Suppressor macrophage treated with lipopolysaccharide for 1 hour (primary cell): ENCODE results near the gene EME2.
A peak's percentile ranks its signal among the peaks of the same experiment; 100 is the strongest.
"Not testable (repeated sequence)": the region's sequence is repeated elsewhere in the genome, so short reads cannot be mapped to it uniquely, and the experiment has no call there.

ENCODE experiments used
- DNase-seq, 3 donors: peaks; one replicate each; pipeline ENCODE4 v3.0.0-alpha.2; 2020 to 2022

Gene EME2

DNA sequence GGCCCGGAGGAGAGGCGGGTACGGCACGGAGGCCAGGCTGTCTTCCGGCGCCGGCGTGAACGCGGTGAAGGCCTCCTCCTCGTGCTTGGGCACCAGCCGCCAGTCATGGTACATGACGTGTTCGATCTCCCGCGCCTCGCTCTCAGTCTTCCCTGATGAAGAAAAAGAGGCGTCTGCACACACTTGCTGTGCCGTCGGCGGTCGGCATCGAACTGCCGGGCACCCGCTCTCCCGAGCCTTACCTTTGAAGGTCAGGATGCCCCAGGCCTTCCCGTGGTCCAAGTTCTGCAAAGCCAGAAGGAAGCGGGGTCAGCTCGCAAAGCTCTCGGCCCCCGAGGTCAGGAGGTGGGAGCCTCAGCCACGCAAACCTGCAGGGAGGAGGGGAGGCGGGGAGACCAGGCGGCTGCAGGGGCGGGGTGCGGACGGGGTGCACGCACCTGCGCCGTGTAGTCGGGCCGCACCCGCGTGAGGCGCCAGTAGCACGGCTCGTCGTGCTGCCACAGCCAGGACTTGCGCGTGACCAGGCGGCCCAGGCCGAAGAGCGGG lies at the start of gene EME2:
Gene EME2 (plus strand): TSS at position 449 of the 546 bp plus-strand sequence. CDS start 418 bp downstream, outside the sequence.
- DNase-seq, result peak in 2 of 3 donors; percentile 36 to 46

GRCh38 chr16:1723450-1724147 lies 49.0 kb upstream of the EME2 start:
- DNase-seq, result peak; percentile 64 to 65 (median 65)

DNA sequence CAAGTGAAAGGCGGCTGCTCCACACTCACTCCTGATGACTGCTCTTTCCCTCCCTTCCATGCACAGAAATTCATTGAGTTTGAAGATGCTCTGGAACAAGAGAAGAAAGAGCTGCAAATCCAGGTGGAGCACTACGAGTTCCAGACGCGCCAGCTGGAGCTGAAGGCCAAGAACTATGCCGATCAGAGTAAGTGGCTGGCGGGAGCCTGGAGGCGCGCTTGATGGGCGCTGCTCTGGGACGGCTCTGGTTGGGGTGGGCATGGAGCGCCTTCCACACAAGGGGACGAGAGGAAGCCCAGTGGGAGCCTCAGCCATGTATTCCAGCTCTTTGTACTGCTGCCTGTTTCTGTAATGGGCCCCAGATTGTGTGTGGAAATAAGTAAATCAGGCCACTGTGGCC lies 48.1 kb upstream of the EME2 start:
- DNase-seq, result no peak

GRCh38 chr16:1726661-1727502 lies 45.7 kb upstream of the EME2 start:
- DNase-seq, result no peak

- DNase-seq, result no peak
These were observed 44.7 kb upstream of the EME2 start for GRCh38 chr16:1727651-1728624.

GRCh38 chr16:1729026-1729425 lies 43.6 kb upstream of the EME2 start:
- no peak for DNase-seq

GRCh38 chr16:1729445-1729844 lies 43.2 kb upstream of the EME2 start:
- no peak for DNase-seq

DNA sequence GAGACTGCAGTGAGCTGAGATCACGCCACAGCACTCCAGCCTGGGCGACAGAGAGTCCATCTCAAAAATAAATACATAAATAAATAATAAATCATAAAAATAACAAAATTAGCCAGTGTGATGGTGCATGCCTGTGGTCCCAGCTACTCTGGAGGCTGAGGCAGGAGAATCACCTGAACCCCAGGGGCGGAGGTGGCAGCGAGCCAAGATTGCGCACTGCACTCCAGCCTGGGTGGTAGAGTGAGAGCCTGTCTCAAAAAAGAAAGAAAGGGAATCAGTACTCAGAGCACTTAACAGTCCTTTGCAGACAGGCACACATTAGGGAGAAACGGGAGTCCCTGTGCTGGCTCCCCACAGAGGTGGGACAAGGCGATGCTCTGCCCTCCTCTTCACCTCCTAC lies 41.5 kb upstream of the EME2 start:
- no peak for DNase-seq

GRCh38 chr16:1731603-1732002 lies 41.0 kb upstream of the EME2 start:
- no peak for DNase-seq

DNA sequence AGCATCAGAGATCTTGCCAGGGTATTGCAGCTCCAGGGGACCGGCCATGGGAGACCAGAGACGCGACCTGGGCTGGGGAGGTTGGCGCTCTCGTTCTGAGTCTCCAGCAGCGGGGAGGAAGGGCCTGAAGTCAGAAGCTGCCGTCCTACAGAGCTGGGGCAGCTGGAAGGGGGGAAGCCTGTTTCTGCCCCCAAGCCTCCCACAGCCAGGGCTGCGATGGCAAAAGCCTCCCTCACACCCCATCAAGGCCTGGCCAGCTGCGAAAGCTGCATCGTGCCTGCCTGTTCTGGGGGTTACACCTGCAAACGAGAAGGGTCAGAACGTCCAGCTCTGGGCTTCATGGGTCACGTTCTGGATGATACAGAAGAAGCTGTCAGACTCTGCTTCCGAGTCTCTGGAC lies 40.5 kb upstream of the EME2 start:
- DNase-seq, result no peak

DNA sequence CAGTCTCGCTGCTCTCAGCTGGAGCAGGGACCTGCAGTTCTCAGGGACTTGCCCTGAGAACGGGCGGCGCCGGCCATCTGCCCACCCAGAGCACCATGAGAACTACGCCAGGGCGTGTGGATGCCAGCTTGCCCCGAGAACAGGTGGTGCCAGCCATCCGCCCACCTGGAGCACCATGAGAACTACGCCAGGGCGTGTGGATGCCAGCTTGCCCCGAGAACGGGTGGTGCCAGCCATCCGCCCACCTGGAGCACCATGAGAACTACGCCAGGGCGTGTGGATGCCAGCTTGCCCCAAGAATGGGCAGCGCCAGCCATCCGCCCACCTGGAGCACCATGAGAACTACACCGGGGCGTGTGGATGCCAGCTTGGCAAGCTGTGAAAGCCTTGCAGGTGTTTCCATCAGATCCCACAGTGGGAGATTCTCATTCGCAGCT lies 40.0 kb upstream of the EME2 start:
- not testable (repeated sequence) for DNase-seq

GRCh38 chr16:1734123-1734522 lies 38.5 kb upstream of the EME2 start:
- DNase-seq, result no peak

GRCh38 chr16:1734816-1735215 lies 37.8 kb upstream of the EME2 start:
- no peak for DNase-seq

- DNase-seq, result no peak
These were observed 32.4 kb upstream of the EME2 start for GRCh38 chr16:1740234-1740633.

DNA sequence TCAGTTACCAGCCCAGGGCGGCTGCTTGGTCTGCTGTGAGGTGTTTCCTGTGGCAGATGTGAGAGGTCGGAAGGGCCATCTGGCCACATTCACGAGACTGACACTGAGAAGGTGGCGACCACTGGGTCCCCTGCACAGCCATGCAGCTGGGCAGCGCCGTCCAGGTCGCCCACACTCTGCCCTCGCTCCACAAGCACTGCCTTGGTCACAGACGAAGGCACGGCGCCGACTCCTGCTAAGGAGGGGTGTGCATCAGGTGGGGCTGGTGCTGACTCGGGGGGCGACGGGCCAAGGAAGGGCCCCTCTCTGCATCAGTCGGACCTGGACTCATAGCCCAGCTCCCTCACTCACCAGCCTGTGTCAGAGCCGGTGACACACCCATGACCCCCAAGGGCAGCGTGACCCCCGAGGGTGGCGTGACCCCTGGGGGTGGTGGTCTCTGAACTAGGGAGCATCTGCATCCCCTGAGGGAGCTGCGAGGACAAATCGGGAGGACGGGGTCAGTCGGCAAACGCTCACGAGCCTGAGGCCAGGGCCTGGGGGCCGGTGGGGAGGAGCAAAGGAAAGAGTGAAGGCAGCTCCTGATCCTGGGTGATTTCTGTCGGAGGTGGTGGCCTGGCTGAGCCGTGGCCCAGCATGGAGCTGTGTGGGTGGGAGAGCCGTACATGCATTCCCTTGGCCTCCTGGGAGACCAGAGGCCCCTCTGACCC lies 31.7 kb upstream of the EME2 start:
- DNase-seq, result no peak

- DNase-seq, result no peak
These were observed 31.0 kb upstream of the EME2 start for GRCh38 chr16:1741553-1742165.

- DNase-seq, result no peak
These were observed 29.0 kb upstream of the EME2 start for GRCh38 chr16:1743376-1744337.

DNA sequence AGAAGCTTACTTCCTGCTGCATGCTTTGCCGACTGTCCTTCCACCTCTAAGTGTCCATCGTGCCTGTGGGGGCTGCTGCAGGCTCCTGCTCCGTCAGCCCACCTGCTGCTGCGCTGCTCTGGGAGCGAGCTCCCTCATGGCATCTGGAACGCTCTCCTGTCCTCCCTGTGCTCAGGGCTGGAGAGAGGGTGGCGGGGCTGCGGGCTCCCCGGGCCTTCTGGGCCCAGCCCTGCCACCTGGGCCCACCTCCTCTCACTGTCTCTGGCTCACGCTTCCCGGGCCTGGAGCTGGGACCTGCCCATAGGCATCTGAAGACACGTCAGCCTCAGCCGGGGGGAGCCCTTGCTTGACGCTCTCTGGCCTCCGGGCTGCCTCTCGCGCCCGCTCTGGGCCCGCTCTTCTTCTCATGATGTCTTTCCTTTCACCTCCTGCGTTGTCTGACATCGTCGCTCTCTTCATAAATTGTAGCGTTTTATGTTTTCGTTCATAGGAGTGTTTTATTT lies 28.2 kb upstream of the EME2 start:
- DNase-seq, result no peak

- DNase-seq, result no peak
These were observed 27.3 kb upstream of the EME2 start for GRCh38 chr16:1745181-1745899.
